HL-60 (cell line): ENCODE measurements around the gene AQP12A.
"Not testable (repeated sequence)": the region's sequence is repeated elsewhere in the genome, so short reads cannot be mapped to it uniquely, and the experiment has no call there.

Experiments used
- GABPA ChIP-seq: IDR thresholded peaks from 2 replicates; pipeline ENCODE4 v1.6.1; 2012; ENCODE audit warnings: low read depth
- POLR2AphosphoS5 ChIP-seq: IDR thresholded peaks from 2 replicates; pipeline ENCODE4 v1.6.1; 2012; ENCODE audit warnings: low read depth
- SPI1 ChIP-seq: IDR thresholded peaks from 2 replicates; pipeline ENCODE4 v1.6.1; 2012; ENCODE audit warnings: low read depth, mild to moderate bottlenecking, borderline replicate concordance
- TF ChIP-seq, protein P1 (sequence below): IDR thresholded peaks from one replicate; pipeline ENCODE4 v1.5.1; 2011; ENCODE audit warnings: low read length, control low read depth, inconsistent platforms; ENCODE audit not compliant: insufficient read depth
- TF ChIP-seq, protein P2 (sequence below): IDR thresholded peaks from 2 replicates; pipeline ENCODE4 v1.6.1; 2012; ENCODE audit warnings: low read depth; ENCODE audit not compliant: insufficient replicate concordance

DNA sequence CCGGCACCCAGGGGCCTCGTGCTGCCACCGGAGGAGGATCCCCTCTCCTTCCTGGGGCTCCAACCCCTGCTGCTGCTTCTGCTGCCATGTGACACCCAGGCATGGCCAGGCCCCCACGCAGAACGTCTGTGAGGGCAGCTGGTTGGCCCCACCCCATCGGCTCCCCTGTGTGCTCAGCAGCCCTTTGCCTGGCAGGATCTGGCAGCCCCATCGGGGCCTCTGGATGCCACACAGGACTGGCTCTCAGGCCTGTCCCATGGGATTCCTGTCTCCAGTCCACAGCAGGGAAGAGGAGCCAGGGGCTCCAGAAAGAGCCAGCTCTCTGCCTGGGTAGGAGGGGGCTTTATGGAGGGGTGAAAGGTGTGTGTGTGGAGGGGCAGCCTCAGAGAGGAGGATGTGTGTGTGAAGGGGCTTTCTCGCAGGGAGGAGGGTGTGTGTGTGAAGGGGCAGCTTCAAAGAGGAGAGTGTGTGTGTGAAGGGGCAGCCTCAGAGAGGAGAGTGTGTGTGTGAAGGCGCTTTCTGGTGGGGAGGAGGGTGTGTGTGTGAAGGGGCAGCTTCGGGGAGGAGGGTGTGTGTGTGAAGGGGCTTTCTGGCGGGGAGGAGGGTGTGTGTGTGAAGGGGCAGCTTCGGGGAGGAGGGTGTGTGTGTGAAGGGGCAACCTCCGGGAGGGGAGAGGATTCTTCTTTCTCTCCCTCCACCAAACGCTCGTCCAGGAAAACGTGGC, 17.0 kb upstream of the AQP12A start:
- TF ChIP-seq, protein P1, sequence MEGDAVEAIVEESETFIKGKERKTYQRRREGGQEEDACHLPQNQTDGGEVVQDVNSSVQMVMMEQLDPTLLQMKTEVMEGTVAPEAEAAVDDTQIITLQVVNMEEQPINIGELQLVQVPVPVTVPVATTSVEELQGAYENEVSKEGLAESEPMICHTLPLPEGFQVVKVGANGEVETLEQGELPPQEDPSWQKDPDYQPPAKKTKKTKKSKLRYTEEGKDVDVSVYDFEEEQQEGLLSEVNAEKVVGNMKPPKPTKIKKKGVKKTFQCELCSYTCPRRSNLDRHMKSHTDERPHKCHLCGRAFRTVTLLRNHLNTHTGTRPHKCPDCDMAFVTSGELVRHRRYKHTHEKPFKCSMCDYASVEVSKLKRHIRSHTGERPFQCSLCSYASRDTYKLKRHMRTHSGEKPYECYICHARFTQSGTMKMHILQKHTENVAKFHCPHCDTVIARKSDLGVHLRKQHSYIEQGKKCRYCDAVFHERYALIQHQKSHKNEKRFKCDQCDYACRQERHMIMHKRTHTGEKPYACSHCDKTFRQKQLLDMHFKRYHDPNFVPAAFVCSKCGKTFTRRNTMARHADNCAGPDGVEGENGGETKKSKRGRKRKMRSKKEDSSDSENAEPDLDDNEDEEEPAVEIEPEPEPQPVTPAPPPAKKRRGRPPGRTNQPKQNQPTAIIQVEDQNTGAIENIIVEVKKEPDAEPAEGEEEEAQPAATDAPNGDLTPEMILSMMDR: not testable (repeated sequence)
- TF ChIP-seq, protein P2, sequence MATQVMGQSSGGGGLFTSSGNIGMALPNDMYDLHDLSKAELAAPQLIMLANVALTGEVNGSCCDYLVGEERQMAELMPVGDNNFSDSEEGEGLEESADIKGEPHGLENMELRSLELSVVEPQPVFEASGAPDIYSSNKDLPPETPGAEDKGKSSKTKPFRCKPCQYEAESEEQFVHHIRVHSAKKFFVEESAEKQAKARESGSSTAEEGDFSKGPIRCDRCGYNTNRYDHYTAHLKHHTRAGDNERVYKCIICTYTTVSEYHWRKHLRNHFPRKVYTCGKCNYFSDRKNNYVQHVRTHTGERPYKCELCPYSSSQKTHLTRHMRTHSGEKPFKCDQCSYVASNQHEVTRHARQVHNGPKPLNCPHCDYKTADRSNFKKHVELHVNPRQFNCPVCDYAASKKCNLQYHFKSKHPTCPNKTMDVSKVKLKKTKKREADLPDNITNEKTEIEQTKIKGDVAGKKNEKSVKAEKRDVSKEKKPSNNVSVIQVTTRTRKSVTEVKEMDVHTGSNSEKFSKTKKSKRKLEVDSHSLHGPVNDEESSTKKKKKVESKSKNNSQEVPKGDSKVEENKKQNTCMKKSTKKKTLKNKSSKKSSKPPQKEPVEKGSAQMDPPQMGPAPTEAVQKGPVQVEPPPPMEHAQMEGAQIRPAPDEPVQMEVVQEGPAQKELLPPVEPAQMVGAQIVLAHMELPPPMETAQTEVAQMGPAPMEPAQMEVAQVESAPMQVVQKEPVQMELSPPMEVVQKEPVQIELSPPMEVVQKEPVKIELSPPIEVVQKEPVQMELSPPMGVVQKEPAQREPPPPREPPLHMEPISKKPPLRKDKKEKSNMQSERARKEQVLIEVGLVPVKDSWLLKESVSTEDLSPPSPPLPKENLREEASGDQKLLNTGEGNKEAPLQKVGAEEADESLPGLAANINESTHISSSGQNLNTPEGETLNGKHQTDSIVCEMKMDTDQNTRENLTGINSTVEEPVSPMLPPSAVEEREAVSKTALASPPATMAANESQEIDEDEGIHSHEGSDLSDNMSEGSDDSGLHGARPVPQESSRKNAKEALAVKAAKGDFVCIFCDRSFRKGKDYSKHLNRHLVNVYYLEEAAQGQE: not testable (repeated sequence)
- not testable (repeated sequence) for TF ChIP-seq POLR2AphosphoS5, GABPA, SPI1
